ENCODE results near the gene SLCO3A1. TPM values are rescaled to one million over a fixed set of nuclear protein-coding genes. Genes with fewer than 3 reads are reported as not detected.

SLCO3A1 gene
- total RNA-seq, 1 donor from 2014 or later: 6.3 TPM

DNA sequence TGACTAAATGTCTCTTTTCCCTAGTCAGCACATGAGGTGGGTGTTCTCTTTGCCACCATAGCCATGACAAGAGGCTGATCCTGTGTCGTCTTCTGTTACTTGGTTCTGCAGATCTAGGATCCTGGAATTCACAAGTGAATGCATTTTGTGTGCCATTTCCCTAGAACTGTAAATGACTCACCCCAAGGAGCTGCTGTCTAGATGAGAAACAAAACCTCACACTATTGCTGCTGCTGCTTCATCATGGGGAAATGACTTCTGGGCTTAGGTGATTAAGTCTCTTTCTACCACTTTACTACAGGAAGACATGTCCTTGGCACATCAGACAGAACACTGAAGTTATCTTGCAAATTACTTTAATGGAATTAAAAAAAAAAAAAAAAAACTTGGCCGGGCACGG, 54.9 kb downstream of the SLCO3A1 start:
- Mint-ChIP-seq H3K27ac (ENCODE audit: unreplicated experiment) (no peak overlapping the region), H3K36me3 (ENCODE audit: low read depth) (no peaks in the 10 kb centered on the region), H3K4me1 (peaks cover 7% of the 10 kb centered on the region), H3K4me3 (no peak overlapping the region), H3K27me3 (ENCODE audit: low read depth) (peaks cover 2% of the 10 kb centered on the region), H3K9me3 (no peaks in the 10 kb centered on the region)
- no peak for TF ChIP-seq CTCF (conservative IDR thresholded peaks at IDR 0.05)
- no peak for DNase-seq (ENCODE audit: low read depth, low spot score)

DNA sequence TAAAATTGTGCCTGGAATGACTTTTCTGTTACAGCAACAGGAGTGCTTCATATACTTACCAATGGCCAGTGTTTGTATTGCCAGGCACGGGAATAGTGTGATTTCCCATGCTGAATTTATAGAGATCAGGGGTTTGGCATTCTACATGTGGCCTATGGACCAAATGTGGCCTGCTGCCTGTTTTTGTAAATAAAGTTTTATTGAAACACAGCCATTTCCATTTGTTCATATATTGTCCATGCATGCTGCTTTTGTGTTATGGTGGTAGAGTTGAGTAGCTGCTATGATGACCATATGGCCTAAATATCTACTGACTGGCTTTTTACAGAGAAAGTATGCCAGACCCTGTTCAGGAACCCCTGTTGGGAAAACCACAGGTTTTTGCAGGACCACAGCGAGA, 55.6 kb downstream of the SLCO3A1 start:
- TF ChIP-seq CTCF (conservative IDR thresholded peaks at IDR 0.05): no peak
- Mint-ChIP-seq H3K27ac (ENCODE audit: unreplicated experiment) (no peak overlapping the region), H3K4me1 (peaks cover 7% of the 10 kb centered on the region), H3K9me3 (no peaks in the 10 kb centered on the region), H3K36me3 (ENCODE audit: low read depth) (no peaks in the 10 kb centered on the region), H3K4me3 (no peak overlapping the region), H3K27me3 (ENCODE audit: low read depth) (no peaks in the 10 kb centered on the region)
- DNase-seq (ENCODE audit: low read depth, low spot score): no peak

GRCh38 chr15:91909574-91909973, 56.1 kb downstream of the SLCO3A1 start:
- peaks cover 7% of the 10 kb centered on the region for H3K4me1 Mint-ChIP-seq
- no peak for DNase-seq (ENCODE audit: low read depth, low spot score)
- H3K36me3 Mint-ChIP-seq (ENCODE audit: low read depth): no peaks in the 10 kb centered on the region
- H3K27ac Mint-ChIP-seq (ENCODE audit: unreplicated experiment): no peak overlapping the region
- H3K4me3 Mint-ChIP-seq: no peak overlapping the region
- no peak for TF ChIP-seq CTCF (conservative IDR thresholded peaks at IDR 0.05)
- H3K9me3 Mint-ChIP-seq: no peaks in the 10 kb centered on the region
- H3K27me3 Mint-ChIP-seq (ENCODE audit: low read depth): no peaks in the 10 kb centered on the region

GRCh38 chr15:91911844-91912243, 58.3 kb downstream of the SLCO3A1 start:
- Mint-ChIP-seq H3K4me1 (peaks cover 7% of the 10 kb centered on the region), H3K9me3 (no peaks in the 10 kb centered on the region), H3K4me3 (no peak overlapping the region), H3K36me3 (ENCODE audit: low read depth) (no peaks in the 10 kb centered on the region), H3K27ac (ENCODE audit: unreplicated experiment) (peak overlapping the region; percentile 53), H3K27me3 (ENCODE audit: low read depth) (no peaks in the 10 kb centered on the region)
- no peak for TF ChIP-seq CTCF (conservative IDR thresholded peaks at IDR 0.05)
- DNase-seq (ENCODE audit: low read depth, low spot score): no peak

DNA sequence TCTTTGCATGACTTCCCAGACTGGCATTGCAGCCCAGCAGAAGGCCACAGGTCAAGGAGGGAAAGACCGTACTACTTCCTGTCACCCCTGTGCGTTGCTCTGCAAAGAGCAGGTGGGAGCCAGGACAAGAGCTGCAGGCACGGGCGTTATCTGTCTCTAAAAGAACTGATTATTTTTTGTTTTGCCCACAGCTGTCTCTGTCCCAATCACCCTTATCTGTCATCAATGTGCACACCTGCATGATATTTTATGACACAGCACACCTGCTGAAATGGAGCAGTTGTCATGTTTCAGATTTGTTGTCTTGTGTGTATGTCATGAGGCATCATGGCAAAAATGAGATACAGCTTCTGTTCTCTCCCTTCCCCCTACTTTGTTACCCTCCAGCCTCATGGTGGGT, 58.8 kb downstream of the SLCO3A1 start:
- Mint-ChIP-seq H3K4me1 (peaks cover 7% of the 10 kb centered on the region), H3K9me3 (no peaks in the 10 kb centered on the region), H3K36me3 (ENCODE audit: low read depth) (no peaks in the 10 kb centered on the region), H3K4me3 (no peak overlapping the region), H3K27me3 (ENCODE audit: low read depth) (no peaks in the 10 kb centered on the region), H3K27ac (ENCODE audit: unreplicated experiment) (no peak overlapping the region)
- no peak for TF ChIP-seq CTCF (conservative IDR thresholded peaks at IDR 0.05)
- DNase-seq (ENCODE audit: low read depth, low spot score): no peak

DNA sequence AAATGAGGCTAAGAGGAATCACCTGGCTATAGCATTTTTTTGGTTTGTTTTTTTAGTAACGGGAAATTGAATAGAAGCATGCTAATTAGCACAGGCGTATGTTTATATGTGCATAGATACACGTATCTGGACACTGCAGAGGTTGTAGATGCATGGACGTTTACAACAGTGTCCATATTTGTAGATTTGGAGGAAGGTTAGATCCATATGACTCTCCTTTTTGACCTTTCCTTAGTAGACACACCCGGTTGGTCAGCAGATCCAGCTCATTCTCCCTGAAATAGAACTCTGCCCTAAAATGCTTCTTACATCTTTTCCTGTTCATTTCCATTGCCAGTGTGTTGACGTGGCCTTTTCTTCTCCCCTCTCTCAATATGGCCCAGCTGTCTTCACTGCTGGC, 60.1 kb downstream of the SLCO3A1 start:
- TF ChIP-seq CTCF (conservative IDR thresholded peaks at IDR 0.05): no peak
- Mint-ChIP-seq H3K9me3 (no peaks in the 10 kb centered on the region), H3K27me3 (ENCODE audit: low read depth) (no peaks in the 10 kb centered on the region), H3K4me1 (peaks cover 7% of the 10 kb centered on the region), H3K4me3 (no peak overlapping the region), H3K36me3 (ENCODE audit: low read depth) (no peaks in the 10 kb centered on the region), H3K27ac (ENCODE audit: unreplicated experiment) (no peak overlapping the region)
- no peak for DNase-seq (ENCODE audit: low read depth, low spot score)
